CD4-positive, alpha-beta T cell treated with Interleukin-6 at 100 ng/mL for 8 hours (primary cell): ENCODE measurements around the gene PRPH.

Source experiments
- DNase-seq: peaks from one replicate; pipeline ENCODE4 v3.0.0-alpha.2; 2020; ENCODE audit warnings: mixed read lengths, low spot score

Gene PRPH

DNA sequence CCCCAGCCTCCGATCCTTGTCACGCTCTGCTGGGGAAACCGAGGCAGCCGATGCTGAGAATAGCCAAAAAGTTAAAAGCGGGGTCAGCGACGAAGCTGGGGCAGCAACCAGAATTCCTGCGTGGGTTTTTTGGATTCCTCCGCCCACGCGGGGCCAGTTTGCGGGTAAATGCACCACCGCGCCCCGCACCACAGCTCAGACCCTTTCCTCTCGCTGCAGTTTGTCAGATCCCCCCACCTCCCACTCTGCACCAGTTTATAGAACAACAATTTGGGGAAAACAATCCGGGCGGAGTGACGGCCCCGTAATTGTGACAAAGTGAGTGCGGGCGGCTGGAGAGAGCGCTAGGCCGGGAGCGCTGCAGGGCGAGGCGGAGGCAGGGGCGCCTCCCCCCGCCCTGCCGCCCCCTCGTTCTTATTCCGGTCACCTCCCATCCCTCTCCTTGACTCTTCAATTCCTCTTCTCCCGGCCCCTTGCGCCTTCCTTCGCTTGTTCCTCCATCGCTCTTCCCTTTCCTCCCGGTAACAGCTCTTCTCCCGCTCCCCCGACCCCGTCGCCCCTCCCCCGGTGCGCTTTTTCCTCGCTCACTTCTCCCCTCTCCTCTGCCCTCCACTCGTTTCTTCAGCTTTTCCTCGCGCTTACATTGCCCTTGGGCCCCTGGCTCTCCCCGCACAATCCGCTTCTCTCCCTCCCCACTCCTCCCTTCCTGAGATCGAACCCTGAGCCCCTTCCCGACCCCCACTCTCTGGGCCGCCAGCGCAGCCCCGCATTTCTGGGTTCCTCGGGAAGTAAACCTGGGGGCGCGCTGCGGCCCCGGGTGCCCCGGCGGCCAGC lies 51.1 kb downstream of the PRPH start:
- DNase-seq: no peak

DNA sequence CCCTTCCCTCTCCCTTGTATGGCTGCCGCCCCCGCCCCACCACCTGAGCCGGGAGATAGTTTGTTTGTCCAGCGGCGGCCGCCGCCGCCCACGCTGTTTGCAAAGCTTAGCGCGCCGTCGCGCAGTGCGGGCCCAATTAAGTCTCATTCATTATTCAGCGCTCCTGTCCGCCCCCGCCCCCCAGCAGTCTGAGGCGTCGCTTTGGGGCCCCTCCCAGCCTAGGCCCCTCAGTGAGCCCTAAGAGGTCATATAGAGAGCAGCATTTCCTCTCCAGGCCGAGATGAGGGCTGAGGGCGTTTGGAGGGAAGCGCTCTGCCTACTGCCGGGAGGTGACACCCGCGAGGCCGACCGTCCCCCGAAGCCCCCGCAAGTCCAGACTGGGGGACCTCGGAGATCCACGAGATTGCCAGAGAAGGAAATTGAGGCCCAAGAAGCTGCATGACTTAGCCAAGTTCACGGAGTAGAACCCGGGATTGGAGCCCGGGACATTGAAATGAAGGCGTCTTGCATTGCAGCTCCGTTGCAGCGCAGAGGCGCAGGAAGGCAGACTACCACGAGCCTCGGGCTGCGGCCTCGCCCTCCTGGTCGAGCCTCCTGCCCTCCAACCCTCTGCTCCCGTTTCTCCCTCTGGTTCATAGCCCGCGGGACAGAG lies 51.8 kb downstream of the PRPH start, which contains the start of gene DNAJC22:
Gene DNAJC22, plus strand, starts transcription at position 230 of the 652 bp plus-strand sequence. CDS start 1,985 bp downstream, outside the sequence.
- no peak for DNase-seq

DNA sequence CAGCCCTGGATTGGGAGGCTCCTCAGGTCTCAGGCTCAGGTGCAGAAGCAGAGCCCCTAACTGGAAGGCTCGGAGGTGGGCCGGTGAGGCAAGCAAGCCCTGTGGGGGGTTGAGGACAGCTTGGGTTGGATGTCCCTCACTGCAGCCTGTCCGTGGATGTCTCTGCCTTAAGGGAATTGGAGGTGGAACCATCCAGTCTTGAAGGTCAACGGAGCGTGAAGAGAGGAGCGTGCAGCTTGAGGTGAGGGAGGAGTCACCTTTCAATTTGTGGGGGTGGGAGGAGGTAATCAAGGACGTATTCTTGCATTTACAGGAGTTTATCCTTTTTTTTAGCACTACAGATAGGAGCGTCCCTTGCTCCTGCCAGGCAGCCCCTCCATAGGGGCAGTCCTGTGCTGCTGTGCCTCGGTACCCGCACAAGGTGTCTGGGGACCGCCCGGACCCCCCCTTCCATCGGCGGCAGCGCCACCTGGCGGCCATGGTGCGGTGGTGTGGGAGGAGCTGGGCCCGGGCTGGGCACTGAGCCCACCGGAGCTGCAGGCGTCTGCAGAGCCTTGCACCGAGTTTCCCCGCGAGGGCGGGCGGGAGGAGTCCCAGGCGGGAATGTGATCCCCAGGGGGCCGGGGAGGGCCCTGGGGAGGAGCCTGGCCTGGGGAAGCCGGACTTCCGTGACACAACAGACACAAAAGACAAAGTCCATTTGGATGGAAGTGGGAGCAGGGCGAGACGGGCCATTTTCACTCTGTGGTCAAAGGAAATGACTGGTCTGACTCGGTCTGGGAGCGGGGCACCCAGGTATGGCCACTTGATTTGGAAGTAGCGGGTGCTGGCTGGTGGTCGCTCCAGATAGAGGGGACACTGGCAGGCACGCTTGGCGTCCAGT lies 52.6 kb downstream of the PRPH start:
- DNase-seq: peak; percentile 67
